Natural killer cell (primary cell): ENCODE data around the gene FHOD3. TPM values are rescaled to one million over a fixed set of nuclear protein-coding genes. Genes with fewer than 3 reads are reported as not detected.

Experiments
- ATAC-seq, 3 donors: fragments of 150-1000 bp in 2 of 3; fragments of 200-7000 bp in 1 of 3; cut with Tn5 transposase; 1 replicate in 1 of 3; 2 replicates in 2 of 3; pipeline ENCODE4 v1.10.0; 2021; ENCODE audit warnings: mild to moderate bottlenecking in 2 of 3, moderate library complexity in 2 of 3
- DNase-seq, 2 donors: peaks; one replicate each; pipeline versions ENCODE4 v3.0.0 to v3.0.0-alpha.2; 2013 to 2021; ENCODE audit warnings: mixed read lengths in 1 of 2
- H3K27ac ChIP-seq: one replicate; pipeline ENCODE4 v1.5.1; 2013; ENCODE audit warnings: mild to moderate bottlenecking, low read length
- H3K27me3 ChIP-seq: one replicate; pipeline ENCODE4 v1.6.1; 2013; ENCODE audit warnings: low read length; ENCODE audit not compliant: control insufficient read depth, insufficient read depth
- H3K36me3 ChIP-seq: one replicate; pipeline ENCODE4 v1.6.1; 2013; ENCODE audit warnings: low read length; ENCODE audit not compliant: control insufficient read depth, insufficient read depth
- H3K4me1 ChIP-seq: one replicate; pipeline ENCODE4 v1.6.1; 2013; ENCODE audit warnings: low read length; ENCODE audit not compliant: control insufficient read depth, insufficient read depth
- H3K4me3 ChIP-seq: one replicate; pipeline ENCODE4 v1.5.1; 2013; ENCODE audit warnings: low read length
- H3K9me3 ChIP-seq: one replicate; pipeline ENCODE4 v1.6.1; 2013; ENCODE audit warnings: low read length; ENCODE audit not compliant: control insufficient read depth, insufficient read depth
- H3K27ac Mint-ChIP-seq, 2 donors: one replicate each; pipeline ENCODE4 v1.8.0; 2022; ENCODE audit warnings: mild to moderate bottlenecking in 2 of 2, mixed read lengths in 2 of 2, moderate library complexity in 1 of 2
- H3K27me3 Mint-ChIP-seq, 2 donors: one replicate each; pipeline ENCODE4 v1.8.0; 2022; ENCODE audit warnings: low read depth in 2 of 2, mixed read lengths in 2 of 2
- H3K36me3 Mint-ChIP-seq: one replicate; pipeline ENCODE4 v1.8.0; 2022; ENCODE audit warnings: mixed read lengths
- H3K4me1 Mint-ChIP-seq, 2 donors: one replicate each; pipeline ENCODE4 v1.8.0; 2022; ENCODE audit warnings: mixed read lengths in 2 of 2
- H3K4me3 Mint-ChIP-seq: one replicate; pipeline ENCODE4 v1.8.0; 2022; ENCODE audit warnings: mild to moderate bottlenecking, moderate library complexity, mixed read lengths
- H3K9me3 Mint-ChIP-seq, 2 donors: one replicate each; pipeline ENCODE4 v1.8.0; 2022; ENCODE audit warnings: mixed read lengths in 2 of 2
- CTCF ChIP-seq: fragments of 200-600 bp; IDR thresholded peaks from one replicate; pipeline ENCODE4 v1.8.0; 2022; ENCODE audit warnings: antibody characterized with exemption
- WGBS: methylation state at CpG from one replicate; pipeline ENCODE4 v1.1.7; 2013; ENCODE audit warnings: missing lambda C conversion rate; ENCODE audit not compliant: insufficient coverage; 5-methylcytosine and 5-hydroxymethylcytosine counted together
- intact Hi-C: fragments of 100-400 bp; cut with micrococcal nuclease; formaldehyde crosslinking; loops from one replicate; pipeline ENCODE4 v1.14.2; 2022
- total RNA-seq, 4 donors: library from RNA; stranded (reverse); fragments of 120-200 nt in 1 of 4; gene quantifications; one replicate each; pipeline versions ENCODE4 v1.2.3 to v1.2.4, GENCODE V29; 2013 to 2022

FHOD3 gene
- total RNA-seq, 3 donors from 2014 or later (not counting 1 experiment from before 2014, with no cell fraction given), result not detected

GRCh38 chr18:36560187-36560586 is 262.7 kb downstream of the FHOD3 start:
- Mint-ChIP-seq H3K27me3 (peaks cover 6 to 23% of the 10 kb centered on the region in 2 donors), H3K36me3 (no peaks in the 10 kb centered on the region), H3K4me1 (no peaks in the 10 kb centered on the region), H3K9me3 (peaks cover 0 to 3% of the 10 kb centered on the region in 2 donors), H3K27ac (no peak overlapping the region), H3K4me3 (no peak overlapping the region)
- no peaks in the 10 kb centered on the region for H3K36me3 ChIP-seq
- H3K9me3 ChIP-seq, result no peaks in the 10 kb centered on the region
- WGBS, result 91% methylated on average over 2 of the region's 2 CpGs
- H3K27ac ChIP-seq, result no peak overlapping the region
- TF ChIP-seq CTCF, result no peak
- ATAC-seq (no peak), DNase-seq (no peak)
- intact Hi-C loops, result no loop called here
- H3K4me1 ChIP-seq, result no peaks in the 10 kb centered on the region
- no peaks in the 10 kb centered on the region for H3K27me3 ChIP-seq
- no peak overlapping the region for H3K4me3 ChIP-seq

GRCh38 chr18:36561046-36561445 is 263.5 kb downstream of the FHOD3 start:
- Mint-ChIP-seq H3K4me3 (no peak overlapping the region), H3K4me1 (no peaks in the 10 kb centered on the region), H3K27me3 (peaks cover 9 to 26% of the 10 kb centered on the region in 2 donors), H3K9me3 (peaks cover 0 to 3% of the 10 kb centered on the region in 2 donors), H3K27ac (no peak overlapping the region), H3K36me3 (no peaks in the 10 kb centered on the region)
- DNase-seq, result no peak
- no peak for ATAC-seq
- no peaks in the 10 kb centered on the region for H3K4me1 ChIP-seq
- H3K4me3 ChIP-seq, result no peak overlapping the region
- no peak for TF ChIP-seq CTCF
- peaks cover 2% of the 10 kb centered on the region for H3K27me3 ChIP-seq
- WGBS, result 83% methylated on average over 2 of the region's 2 CpGs
- no peak overlapping the region for H3K27ac ChIP-seq
- H3K36me3 ChIP-seq, result no peaks in the 10 kb centered on the region
- intact Hi-C loops, result no loop called here
- no peaks in the 10 kb centered on the region for H3K9me3 ChIP-seq

GRCh38 chr18:36564841-36565240 is 267.3 kb downstream of the FHOD3 start:
- no peak overlapping the region for H3K4me3 Mint-ChIP-seq

More at GRCh38 chr18:36564841-36565240, 267.3 kb downstream of the FHOD3 start:
- no peak overlapping the region for H3K27ac ChIP-seq
- WGBS, result no CpG with 5 or more reads among the region's 2 CpGs
- H3K27me3 ChIP-seq, result peaks cover 5% of the 10 kb centered on the region
- Mint-ChIP-seq H3K9me3 (no peaks in the 10 kb centered on the region), H3K27me3 (peaks cover 13 to 49% of the 10 kb centered on the region in 2 donors), H3K27ac (no peak overlapping the region), H3K36me3 (no peaks in the 10 kb centered on the region), H3K4me1 (no peaks in the 10 kb centered on the region)
- no peaks in the 10 kb centered on the region for H3K36me3 ChIP-seq
- no peaks in the 10 kb centered on the region for H3K4me1 ChIP-seq
- intact Hi-C loops, result no loop called here
- H3K9me3 ChIP-seq, result no peaks in the 10 kb centered on the region
- H3K4me3 ChIP-seq, result no peak overlapping the region
- DNase-seq, result no peak
- no peak for TF ChIP-seq CTCF
- no peak for ATAC-seq
